Lower lobe of right lung (tissue), 2 donors: ENCODE data around the gene ARHGEF35. TPM values are rescaled to one million over a fixed set of nuclear protein-coding genes. Genes with fewer than 3 reads are reported as not detected.
"Not testable (repeated sequence)": the region's sequence is repeated elsewhere in the genome, so short reads cannot be mapped to it uniquely, and the experiment has no call there.

ENCODE experiments used
- ATAC-seq, 2 donors: fragments of 200-7000 bp; cut with Tn5 transposase; one replicate each; pipeline ENCODE4 v1.9.1; 2020 to 2022; ENCODE audit warnings: mild to moderate bottlenecking in 2 of 2, moderate library complexity in 2 of 2
- DNase-seq: peaks from one replicate; pipeline ENCODE4 v3.0.0-alpha.2; 2020
- H3K27ac ChIP-seq: fragments of 200-600 bp; one replicate; pipeline ENCODE4 v1.8.0; 2022
- H3K27me3 ChIP-seq: fragments of 200-600 bp; one replicate; pipeline ENCODE4 v1.8.0; 2022; ENCODE audit warnings: low read depth
- H3K36me3 ChIP-seq: fragments of 200-600 bp; one replicate; pipeline ENCODE4 v1.8.0; 2022; ENCODE audit warnings: mild to moderate bottlenecking
- H3K4me1 ChIP-seq: fragments of 200-600 bp; one replicate; pipeline ENCODE4 v1.8.0; 2022
- H3K4me3 ChIP-seq: fragments of 200-600 bp; one replicate; pipeline ENCODE4 v1.8.0; 2022; ENCODE audit warnings: mild to moderate bottlenecking
- H3K9me3 ChIP-seq: fragments of 200-600 bp; one replicate; pipeline ENCODE4 v1.8.0; 2022
- intact Hi-C: fragments of 100-400 bp; cut with DNase I; formaldehyde crosslinking; loops from one replicate; pipeline ENCODE4 v1.11.0; 2022
- long read RNA-seq: library from polyadenylated mRNA; unstranded; transcript quantifications from one replicate; pipeline ENCODE4 v2.0.0, GENCODE V29; 2021
- total RNA-seq: library from RNA; stranded (reverse); fragmentation: NEBNext Ultra II Directional; extraction: Animal tissue kit (Norgen Biotek cat#: 25700); gene quantifications from one replicate; pipeline ENCODE4 v1.2.1, GENCODE V29; 2021
- donor health status: DM: no; HTN: yes; CAD: no; lungs with severe emphysema.

The ARHGEF35 gene
- 10.3 TPM for total RNA-seq
- long read RNA-seq, transcript ARHGEF35-201 (2 exons, 2,431 nt), result major isoform, 18 of 20 reads
- long read RNA-seq, partial matches to known transcripts, result 0 of 20 reads
- long read RNA-seq, other reads (novel, unspliced or antisense), result 2 of 20 reads

- peak; percentile 96 to 97 for ATAC-seq
- H3K27me3 ChIP-seq, H3K27ac ChIP-seq, H3K9me3 ChIP-seq, DNase-seq, intact Hi-C loops, H3K4me1 ChIP-seq, H3K4me3 ChIP-seq, H3K36me3 ChIP-seq: not testable (repeated sequence)
Measured at GRCh38 chr7:144195212-144195872, at the start of gene ARHGEF35. TSS of gene ARHGEF35 (minus strand) at chr7:144195833. CDS start at chr7:144188383, 7,450 bp downstream.

GRCh38 chr7:144245372-144245771 is 49.7 kb upstream of the ARHGEF35 start:
- H3K4me3 ChIP-seq, H3K9me3 ChIP-seq, intact Hi-C loops, H3K27me3 ChIP-seq, H3K4me1 ChIP-seq, H3K36me3 ChIP-seq, DNase-seq, H3K27ac ChIP-seq: not testable (repeated sequence)
- ATAC-seq, result peak; percentile 69 to 72

- H3K27me3 ChIP-seq, ATAC-seq, H3K4me3 ChIP-seq, H3K36me3 ChIP-seq, intact Hi-C loops, H3K27ac ChIP-seq, H3K9me3 ChIP-seq, H3K4me1 ChIP-seq, DNase-seq: not testable (repeated sequence)
Measured at GRCh38 chr7:144239365-144239764, 43.7 kb upstream of the ARHGEF35 start, which contains the start of gene OR2A42. TSS of gene OR2A42 (minus strand) at chr7:144239605. CDS start at chr7:144232843, 6,762 bp downstream.

GRCh38 chr7:144238530-144239082 is 43.0 kb upstream of the ARHGEF35 start:
- H3K4me1 ChIP-seq, H3K36me3 ChIP-seq, H3K27ac ChIP-seq, ATAC-seq, H3K9me3 ChIP-seq, H3K27me3 ChIP-seq, H3K4me3 ChIP-seq, DNase-seq, intact Hi-C loops: not testable (repeated sequence)

- H3K27ac ChIP-seq, ATAC-seq, H3K27me3 ChIP-seq, DNase-seq, H3K36me3 ChIP-seq, H3K4me1 ChIP-seq, H3K4me3 ChIP-seq, intact Hi-C loops, H3K9me3 ChIP-seq: not testable (repeated sequence)
Measured at GRCh38 chr7:144233039-144233438, 37.4 kb upstream of the ARHGEF35 start.

GRCh38 chr7:144231027-144231426 is 35.4 kb upstream of the ARHGEF35 start:
- H3K9me3 ChIP-seq, intact Hi-C loops: not testable (repeated sequence)

GRCh38 chr7:144228810-144229209 is 33.2 kb upstream of the ARHGEF35 start:
- H3K4me3 ChIP-seq, H3K9me3 ChIP-seq, H3K36me3 ChIP-seq, H3K27me3 ChIP-seq, intact Hi-C loops, H3K27ac ChIP-seq, H3K4me1 ChIP-seq: not testable (repeated sequence)
- DNase-seq (peak; percentile 35), ATAC-seq (peak; percentile 31 to 62)

More at GRCh38 chr7:144231027-144231426, 35.4 kb upstream of the ARHGEF35 start:
- not testable (repeated sequence) for ATAC-seq, DNase-seq, H3K4me1 ChIP-seq, H3K27me3 ChIP-seq, H3K36me3 ChIP-seq, H3K4me3 ChIP-seq, H3K27ac ChIP-seq

GRCh38 chr7:144226866-144227265 is 31.2 kb upstream of the ARHGEF35 start:
- H3K9me3 ChIP-seq, DNase-seq, H3K27me3 ChIP-seq, H3K4me1 ChIP-seq, H3K36me3 ChIP-seq, intact Hi-C loops, H3K4me3 ChIP-seq, H3K27ac ChIP-seq: not testable (repeated sequence)
- peak in 1 of 2 donors; percentile 63 for ATAC-seq

- H3K4me3 ChIP-seq, DNase-seq, ATAC-seq, H3K27me3 ChIP-seq, H3K27ac ChIP-seq, H3K36me3 ChIP-seq, intact Hi-C loops, H3K4me1 ChIP-seq, H3K9me3 ChIP-seq: not testable (repeated sequence)
Measured at GRCh38 chr7:144223675-144224074, 28.0 kb upstream of the ARHGEF35 start.

- DNase-seq, H3K4me3 ChIP-seq, intact Hi-C loops, H3K27me3 ChIP-seq, H3K9me3 ChIP-seq, ATAC-seq, H3K4me1 ChIP-seq, H3K36me3 ChIP-seq, H3K27ac ChIP-seq: not testable (repeated sequence)
Measured at GRCh38 chr7:144220531-144220930, 24.9 kb upstream of the ARHGEF35 start.

- H3K36me3 ChIP-seq, DNase-seq, H3K4me3 ChIP-seq, H3K27me3 ChIP-seq, H3K4me1 ChIP-seq, intact Hi-C loops, H3K9me3 ChIP-seq, H3K27ac ChIP-seq: not testable (repeated sequence)
- ATAC-seq, result peak; percentile 38 to 48
Measured at GRCh38 chr7:144219149-144219548, 23.5 kb upstream of the ARHGEF35 start.

GRCh38 chr7:144218581-144218980 is 22.9 kb upstream of the ARHGEF35 start:
- H3K36me3 ChIP-seq, H3K4me3 ChIP-seq, H3K4me1 ChIP-seq, H3K9me3 ChIP-seq, H3K27ac ChIP-seq, intact Hi-C loops, H3K27me3 ChIP-seq, DNase-seq: not testable (repeated sequence)
- ATAC-seq, result peak in 1 of 2 donors; percentile 7

- H3K36me3 ChIP-seq, H3K27ac ChIP-seq, H3K27me3 ChIP-seq, H3K4me3 ChIP-seq, H3K4me1 ChIP-seq, intact Hi-C loops, H3K9me3 ChIP-seq, DNase-seq: not testable (repeated sequence)
- peak; percentile 28 to 40 for ATAC-seq
Measured at GRCh38 chr7:144217200-144217599, 21.6 kb upstream of the ARHGEF35 start.

- H3K27me3 ChIP-seq, H3K4me3 ChIP-seq, DNase-seq, intact Hi-C loops, H3K9me3 ChIP-seq, H3K36me3 ChIP-seq, H3K27ac ChIP-seq, H3K4me1 ChIP-seq: not testable (repeated sequence)
- peak; percentile 9 to 56 for ATAC-seq
Measured at GRCh38 chr7:144205306-144205705, 9.7 kb upstream of the ARHGEF35 start.
